ENCODE results near the gene LARGE2.

The LARGE2 gene

DNA sequence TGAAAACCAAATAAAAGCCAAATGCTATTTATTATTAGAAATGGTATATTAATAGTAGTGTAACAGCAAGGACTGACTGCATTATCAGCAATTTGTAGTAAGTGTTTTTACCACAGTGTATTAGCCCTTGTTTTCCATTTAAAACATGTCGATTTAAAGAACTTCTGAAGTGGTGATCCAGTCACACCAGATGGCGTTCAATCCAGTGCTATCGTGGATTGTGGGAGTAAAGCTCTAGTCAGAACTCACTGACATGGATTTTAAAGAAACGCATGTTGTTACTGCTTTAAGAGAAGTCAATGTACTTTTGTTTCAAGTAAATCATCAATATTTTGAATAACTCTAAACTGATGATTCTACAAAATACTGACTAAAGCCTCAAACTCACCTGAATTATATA is 51.1 kb downstream of the LARGE2 start:
- Mint-ChIP-seq H3K4me1 (ENCODE audit: low read depth) (no peaks in the 10 kb centered on the region), H3K9me3 (no peaks in the 10 kb centered on the region), H3K36me3 (ENCODE audit: low read depth) (peaks cover 10% of the 10 kb centered on the region), H3K4me3 (no peak overlapping the region), H3K27me3 (ENCODE audit: low read depth) (no peaks in the 10 kb centered on the region), H3K27ac (no peak overlapping the region)

DNA sequence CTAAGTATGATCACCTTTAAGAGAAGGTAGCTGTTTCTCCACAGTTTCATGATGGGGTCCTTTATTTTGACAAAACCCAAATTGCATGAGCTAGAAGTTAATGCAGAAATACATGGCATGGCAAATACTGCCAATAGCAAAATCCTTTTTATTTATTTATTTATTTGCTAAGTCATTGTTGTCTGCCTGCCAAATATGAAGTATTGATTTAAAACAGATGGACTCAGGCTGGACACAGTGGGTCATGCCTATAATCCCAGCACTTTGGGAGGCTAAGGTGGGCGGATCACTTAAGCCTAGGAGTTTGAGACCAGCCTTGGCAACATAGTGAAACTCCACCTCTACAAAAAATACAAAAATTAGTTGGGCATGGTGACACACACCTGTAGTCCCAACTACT is 52.4 kb downstream of the LARGE2 start:
- Mint-ChIP-seq H3K4me3 (no peak overlapping the region), H3K36me3 (ENCODE audit: low read depth) (peaks cover 18% of the 10 kb centered on the region), H3K27me3 (ENCODE audit: low read depth) (no peaks in the 10 kb centered on the region), H3K4me1 (ENCODE audit: low read depth) (no peaks in the 10 kb centered on the region), H3K9me3 (no peaks in the 10 kb centered on the region), H3K27ac (no peak overlapping the region)

All from T-helper 1 cell treated with Interleukin-12 subunit alpha and Interleukin-12 subunit beta and Interleukin-4 antibody, amounts not matched to agents 30 μg/mL and 1 μg/mL, for 36 hours (primary cell).